Uterus (tissue), 4 donors: ENCODE measurements around the gene ATRN. TPM values are rescaled to one million over a fixed set of nuclear protein-coding genes. Genes with fewer than 3 reads are reported as not detected.
"Not testable (repeated sequence)": the region's sequence is repeated elsewhere in the genome, so short reads cannot be mapped to it uniquely, and the experiment has no call there.

Experiments used
- DNase-seq, 2 donors: peaks; one replicate each; pipeline ENCODE4 v3.0.0-alpha.2; 2019 to 2020
- H3K27ac ChIP-seq, 2 donors: fragments of 200-600 bp; sonication (generic); 1 replicate in 1 of 2; 2 replicates in 1 of 2; pipeline ENCODE4 v1.5.1; 2016 to 2018
- H3K27me3 ChIP-seq, 2 donors: fragments of 200-600 bp; sonication (generic); one replicate each; pipeline ENCODE4 v1.5.1; 2018 to 2019; ENCODE audit warnings: control low read depth in 1 of 2
- H3K36me3 ChIP-seq, 2 donors: fragments of 200-600 bp; sonication (generic); one replicate each; pipeline ENCODE4 v1.5.1; 2019; ENCODE audit warnings: control low read depth in 1 of 2
- H3K4me1 ChIP-seq, 2 donors: fragments of 200-600 bp; sonication (generic); one replicate each; pipeline ENCODE4 v1.5.1; 2018 to 2019; ENCODE audit warnings: control low read depth in 1 of 2
- H3K4me3 ChIP-seq, 2 donors: fragments of 200-600 bp; sonication (generic); 1 replicate in 1 of 2; 2 replicates in 1 of 2; pipeline ENCODE4 v1.5.1; 2018 to 2019; ENCODE audit warnings: mild to moderate bottlenecking in 1 of 2
- H3K9me3 ChIP-seq, 2 donors: fragments of 200-600 bp; sonication (generic); one replicate each; pipeline ENCODE4 v1.5.1; 2019; ENCODE audit warnings: control low read depth in 1 of 2
- POLR2A ChIP-seq, 2 donors: fragments of 450-650 bp; IDR thresholded peaks; one replicate each; pipeline ENCODE4 v1.6.1; 2016; ENCODE audit warnings: antibody characterized with exemption in 2 of 2, mild to moderate bottlenecking in 1 of 2, moderate library complexity in 1 of 2
- intact Hi-C: fragments of 100-400 bp; cut with DNase I; formaldehyde crosslinking; loops from one replicate; pipeline ENCODE4 v1.15.1; 2023; ENCODE audit warnings: low total_unique reads
- total RNA-seq, 4 donors: library from RNA; depleted of rRNA in 3 of 4; stranded (reverse); fragments of >200 nt in 3 of 4; gene quantifications; one replicate each; pipeline versions ENCODE4 v1.1.0 to v1.2.4, GENCODE V29; 2014 to 2023
- TF ChIP-seq, protein P1 (sequence below), 4 experiments: fragments of 200-600 bp in 2 of 4; fragments of 450-650 bp in 2 of 4; sonication (generic) in 2 of 4; IDR thresholded peaks; one replicate each; pipeline ENCODE4 v1.5.1; 2016 to 2019; ENCODE audit warnings: antibody characterized with exemption in 4 of 4, mild to moderate bottlenecking in 2 of 4, moderate library complexity in 1 of 4
- donor health status: DM: yes; HTN: yes; CAD: no.

Gene ATRN
- total RNA-seq, 4 donors from 2014 or later, result 7.4 to 76.7 (median 21.2) TPM

DNA sequence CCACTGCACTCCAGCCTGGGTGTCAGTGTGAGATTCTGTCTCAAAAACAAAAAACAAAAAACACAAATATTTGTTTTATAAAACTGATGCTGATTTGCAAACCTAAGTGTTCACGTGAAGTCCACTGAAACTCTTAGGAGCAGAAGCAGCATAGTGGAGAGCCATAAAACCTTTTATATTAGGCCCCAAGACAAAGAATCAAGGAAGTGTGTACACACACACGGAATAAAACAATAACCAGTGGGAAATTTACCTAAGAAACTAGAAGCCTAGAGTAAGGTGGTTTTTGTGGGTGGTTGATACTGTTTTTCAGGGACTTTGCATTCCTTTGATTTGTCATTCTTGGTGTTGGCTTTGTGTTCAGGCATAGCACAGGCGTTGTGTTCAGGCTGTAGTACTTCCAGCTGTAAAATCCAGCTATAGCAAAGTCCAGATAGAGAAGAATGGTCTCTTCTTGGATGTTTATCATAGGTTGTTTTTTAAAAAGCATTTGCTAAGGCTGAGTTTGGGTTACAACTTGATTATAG, 61.3 kb downstream of the ATRN start:
- TF ChIP-seq POLR2A (IDR thresholded peaks at IDR 0.05), result no peak
- TF ChIP-seq, protein P1, sequence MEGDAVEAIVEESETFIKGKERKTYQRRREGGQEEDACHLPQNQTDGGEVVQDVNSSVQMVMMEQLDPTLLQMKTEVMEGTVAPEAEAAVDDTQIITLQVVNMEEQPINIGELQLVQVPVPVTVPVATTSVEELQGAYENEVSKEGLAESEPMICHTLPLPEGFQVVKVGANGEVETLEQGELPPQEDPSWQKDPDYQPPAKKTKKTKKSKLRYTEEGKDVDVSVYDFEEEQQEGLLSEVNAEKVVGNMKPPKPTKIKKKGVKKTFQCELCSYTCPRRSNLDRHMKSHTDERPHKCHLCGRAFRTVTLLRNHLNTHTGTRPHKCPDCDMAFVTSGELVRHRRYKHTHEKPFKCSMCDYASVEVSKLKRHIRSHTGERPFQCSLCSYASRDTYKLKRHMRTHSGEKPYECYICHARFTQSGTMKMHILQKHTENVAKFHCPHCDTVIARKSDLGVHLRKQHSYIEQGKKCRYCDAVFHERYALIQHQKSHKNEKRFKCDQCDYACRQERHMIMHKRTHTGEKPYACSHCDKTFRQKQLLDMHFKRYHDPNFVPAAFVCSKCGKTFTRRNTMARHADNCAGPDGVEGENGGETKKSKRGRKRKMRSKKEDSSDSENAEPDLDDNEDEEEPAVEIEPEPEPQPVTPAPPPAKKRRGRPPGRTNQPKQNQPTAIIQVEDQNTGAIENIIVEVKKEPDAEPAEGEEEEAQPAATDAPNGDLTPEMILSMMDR (IDR thresholded peaks at IDR 0.05), result no peak
- intact Hi-C loops, result no loop called here
- Histone ChIP-seq H3K27me3 (no peaks in the 10 kb centered on the region), H3K9me3 (no peaks in the 10 kb centered on the region), H3K4me3 (no peak overlapping the region), H3K36me3 (no peaks in the 10 kb centered on the region), H3K27ac (no peak overlapping the region), H3K4me1 (no peaks in the 10 kb centered on the region)
- no peak for DNase-seq

DNA sequence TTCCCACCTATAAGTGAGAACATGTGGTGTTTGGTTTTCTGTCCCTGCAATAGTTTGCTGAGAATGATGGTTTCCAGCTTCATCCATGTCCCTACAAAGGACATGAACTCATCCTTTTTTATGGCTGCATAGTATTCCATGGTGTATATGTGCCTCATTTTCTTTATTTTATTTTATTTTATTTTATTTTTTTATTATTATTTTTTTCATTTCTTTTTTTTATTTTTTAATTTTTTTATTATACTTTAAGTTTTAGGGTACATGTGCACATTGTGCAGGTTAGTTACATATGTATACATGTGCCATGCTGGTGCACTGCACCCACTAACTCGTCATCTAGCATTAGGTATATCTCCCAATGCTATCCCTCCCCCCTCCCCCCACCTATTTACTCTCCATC, 66.9 kb downstream of the ATRN start:
- H3K4me1 ChIP-seq, DNase-seq, intact Hi-C loops, H3K27ac ChIP-seq, H3K27me3 ChIP-seq, H3K9me3 ChIP-seq, H3K36me3 ChIP-seq, H3K4me3 ChIP-seq: not testable (repeated sequence)

DNA sequence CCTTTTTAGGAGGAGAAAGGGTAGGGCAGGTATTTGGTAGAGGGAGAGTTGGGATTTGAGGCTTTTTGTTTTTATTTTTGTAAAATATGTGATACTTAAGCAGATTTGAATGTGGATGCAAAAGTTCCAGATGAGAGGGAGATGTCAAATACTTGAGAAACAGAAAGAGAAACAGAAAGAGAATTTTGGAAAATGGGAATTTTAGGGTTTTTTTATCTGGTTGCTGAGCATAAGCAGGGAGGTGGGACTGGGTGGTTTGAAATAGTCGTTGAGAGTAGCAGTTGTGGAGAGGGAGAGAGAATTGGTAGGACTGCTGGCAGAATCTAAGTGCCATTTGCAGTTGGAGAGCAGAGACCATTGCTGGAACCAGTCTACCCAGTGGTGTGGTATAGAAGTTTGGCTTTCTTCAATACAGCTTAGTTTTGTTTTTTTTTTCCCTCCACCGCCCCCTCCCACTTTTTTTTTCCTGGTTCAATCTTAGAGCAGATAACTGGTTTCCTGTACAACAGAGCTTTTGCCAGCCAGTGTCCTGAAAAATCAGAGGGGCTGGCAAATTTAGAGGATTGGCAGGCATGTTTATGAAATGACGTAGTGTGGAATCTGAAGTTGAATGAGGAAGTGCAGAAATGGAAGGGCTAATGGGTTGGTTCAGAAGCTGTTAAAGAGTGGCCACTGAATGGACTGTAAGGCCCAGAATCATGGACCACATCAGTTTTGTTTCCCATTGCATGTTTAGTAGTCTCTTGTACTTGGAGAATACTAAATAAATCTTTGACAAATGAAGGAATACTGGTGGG, 68.7 kb downstream of the ATRN start:
- Histone ChIP-seq H3K4me3 (no peak overlapping the region), H3K9me3 (no peaks in the 10 kb centered on the region), H3K4me1 (peaks cover 0 to 4% of the 10 kb centered on the region in 2 donors), H3K27ac (no peak overlapping the region), H3K36me3 (no peaks in the 10 kb centered on the region), H3K27me3 (no peaks in the 10 kb centered on the region)
- intact Hi-C loops, result no loop called here
- DNase-seq, result no peak
- TF ChIP-seq, protein P1 (IDR thresholded peaks at IDR 0.05), result no peak
- no peak for TF ChIP-seq POLR2A (IDR thresholded peaks at IDR 0.05)

GRCh38 chr20:3541887-3542721, 71.3 kb downstream of the ATRN start:
- TF ChIP-seq POLR2A (IDR thresholded peaks at IDR 0.05), result no peak
- TF ChIP-seq, protein P1 (IDR thresholded peaks at IDR 0.05), result no peak
- H3K27ac ChIP-seq, result no peak overlapping the region
- DNase-seq, result no peak
- H3K36me3 ChIP-seq, result no peaks in the 10 kb centered on the region
- H3K4me1 ChIP-seq, result peaks cover 0 to 4% of the 10 kb centered on the region in 2 donors
- intact Hi-C loops, result no loop called here
- no peak overlapping the region for H3K4me3 ChIP-seq
- no peaks in the 10 kb centered on the region for H3K27me3 ChIP-seq
- H3K9me3 ChIP-seq, result no peaks in the 10 kb centered on the region

GRCh38 chr20:3543901-3544507, 73.2 kb downstream of the ATRN start:
- TF ChIP-seq, protein P1 (IDR thresholded peaks at IDR 0.05), result no peak
- no peak for TF ChIP-seq POLR2A (IDR thresholded peaks at IDR 0.05)
- peaks cover 0 to 4% of the 10 kb centered on the region in 2 donors for H3K4me1 ChIP-seq
- H3K4me3 ChIP-seq, result no peak overlapping the region
- H3K36me3 ChIP-seq, result no peaks in the 10 kb centered on the region
- H3K9me3 ChIP-seq, result no peaks in the 10 kb centered on the region
- intact Hi-C loops, result no loop called here
- no peak for DNase-seq
- H3K27me3 ChIP-seq, result no peaks in the 10 kb centered on the region
- no peak overlapping the region for H3K27ac ChIP-seq
